Fibroblast of skin of right quadriceps (primary cell): ENCODE results near the gene CAMTA1.
"Not testable (repeated sequence)": the region's sequence is repeated elsewhere in the genome, so short reads cannot be mapped to it uniquely, and the experiment has no call there.

ENCODE experiments used
- DNase-seq: peaks from one replicate; pipeline ENCODE4 v3.0.0-alpha.2; 2013

Gene CAMTA1

GRCh38 chr1:7406641-7407543 is 621.6 kb downstream of the CAMTA1 start:
- no peak for DNase-seq

- DNase-seq = no peak
These were observed 622.3 kb downstream of the CAMTA1 start for GRCh38 chr1:7407544-7407895.

- DNase-seq = no peak
These were observed 622.9 kb downstream of the CAMTA1 start for GRCh38 chr1:7407980-7408770.

- DNase-seq = no peak
These were observed 623.5 kb downstream of the CAMTA1 start for GRCh38 chr1:7408771-7409150.

GRCh38 chr1:7409278-7409677 is 624.0 kb downstream of the CAMTA1 start:
- no peak for DNase-seq

- no peak for DNase-seq
These were observed 624.9 kb downstream of the CAMTA1 start for GRCh38 chr1:7410156-7410555.

- not testable (repeated sequence) for DNase-seq
These were observed 632.4 kb downstream of the CAMTA1 start for GRCh38 chr1:7417618-7418017.

- DNase-seq = no peak
These were observed 633.3 kb downstream of the CAMTA1 start for GRCh38 chr1:7418442-7419080.

GRCh38 chr1:7420098-7420445 is 634.8 kb downstream of the CAMTA1 start:
- DNase-seq = no peak

GRCh38 chr1:7420470-7421100 is 635.3 kb downstream of the CAMTA1 start:
- DNase-seq = no peak

- no peak for DNase-seq
These were observed 636.3 kb downstream of the CAMTA1 start for GRCh38 chr1:7421471-7422075.

GRCh38 chr1:7422081-7422480 is 636.8 kb downstream of the CAMTA1 start:
- DNase-seq = no peak

- no peak for DNase-seq
These were observed 637.3 kb downstream of the CAMTA1 start for GRCh38 chr1:7422561-7422960.

GRCh38 chr1:7422966-7423365 is 637.7 kb downstream of the CAMTA1 start:
- no peak for DNase-seq

GRCh38 chr1:7424352-7424890 is 639.2 kb downstream of the CAMTA1 start:
- no peak for DNase-seq

GRCh38 chr1:7425229-7425628 is 640.0 kb downstream of the CAMTA1 start:
- DNase-seq = no peak

GRCh38 chr1:7425771-7426170 is 640.5 kb downstream of the CAMTA1 start:
- no peak for DNase-seq

GRCh38 chr1:7426780-7427604 is 641.7 kb downstream of the CAMTA1 start:
- DNase-seq = peak; percentile 41

GRCh38 chr1:7427605-7428300 is 642.5 kb downstream of the CAMTA1 start:
- DNase-seq = no peak

GRCh38 chr1:7429290-7429689 is 644.0 kb downstream of the CAMTA1 start:
- DNase-seq = no peak

GRCh38 chr1:7430047-7430608 is 644.9 kb downstream of the CAMTA1 start:
- DNase-seq = no peak
